ENCODE data around the gene PPP3R2.

- TF ChIP-seq CTCF (IDR thresholded peaks at IDR 0.05): no peak
- TF ChIP-seq ZFX (IDR thresholded peaks at IDR 0.05; ENCODE audit: borderline replicate concordance): no peak
These were observed 22.5 kb downstream of the PPP3R2 start for GRCh38 chr9:101572316-101572715.
